GM06990 (cell line): ENCODE results near the gene FBXO15.

Experiments used
- DNase-seq: peaks from one replicate; pipeline ENCODE4 v3.0.0-alpha.2; 2011; ENCODE audit not compliant: insufficient read length; ENCODE audit errors: extremely low read depth
- H3K27me3 ChIP-seq: replicated peaks from 2 replicates; pipeline ENCODE4 v1.6.0; 2011; ENCODE audit warnings: low read length; ENCODE audit not compliant: control insufficient read depth, insufficient read depth
- H3K36me3 ChIP-seq: 2 replicates; pipeline ENCODE4 v1.5.1; 2011; ENCODE audit warnings: low read length; ENCODE audit not compliant: control insufficient read depth, insufficient read depth
- H3K4me3 ChIP-seq: replicated peaks from 2 replicates; pipeline ENCODE4 v1.5.1; 2011; ENCODE audit warnings: low read depth, mild to moderate bottlenecking, control low read depth, low read length
- CTCF ChIP-seq: IDR thresholded peaks from 2 replicates; pipeline ENCODE4 v1.5.1; 2011; ENCODE audit warnings: low read length, control low read depth, mild to moderate bottlenecking, inconsistent platforms; ENCODE audit not compliant: insufficient read depth, poor library complexity, severe bottlenecking

Gene FBXO15

GRCh38 chr18:74178884-74179283 lies 31.2 kb upstream of the FBXO15 start:
- no peak for TF ChIP-seq CTCF
- Histone ChIP-seq H3K36me3 (no peaks in the 10 kb centered on the region), H3K4me3 (no peak overlapping the region), H3K27me3 (peaks cover 2% of the 10 kb centered on the region)
- DNase-seq, result no peak

GRCh38 chr18:74175658-74176057 lies 28.0 kb upstream of the FBXO15 start:
- H3K27me3 ChIP-seq, result peaks cover 2% of the 10 kb centered on the region
- DNase-seq, result no peak
- H3K36me3 ChIP-seq, result no peaks in the 10 kb centered on the region
- no peak for TF ChIP-seq CTCF
- H3K4me3 ChIP-seq, result no peak overlapping the region

GRCh38 chr18:74173434-74173750 lies 25.8 kb upstream of the FBXO15 start:
- no peaks in the 10 kb centered on the region for H3K36me3 ChIP-seq
- TF ChIP-seq CTCF, result no peak

GRCh38 chr18:74172697-74173433 lies 25.2 kb upstream of the FBXO15 start:
- H3K27me3 ChIP-seq, result peaks cover 2% of the 10 kb centered on the region
- DNase-seq, result no peak
- no peak for TF ChIP-seq CTCF
- H3K36me3 ChIP-seq, result no peaks in the 10 kb centered on the region
- H3K4me3 ChIP-seq, result no peak overlapping the region

More at GRCh38 chr18:74173434-74173750, 25.8 kb upstream of the FBXO15 start:
- no peak overlapping the region for H3K4me3 ChIP-seq
- no peak for DNase-seq
- peaks cover 2% of the 10 kb centered on the region for H3K27me3 ChIP-seq

- peak overlapping the region; percentile 36; the same call in 1 of the 2 replicates for H3K4me3 ChIP-seq
- H3K36me3 ChIP-seq, result no peaks in the 10 kb centered on the region
- peaks cover 2% of the 10 kb centered on the region for H3K27me3 ChIP-seq
- no peak for DNase-seq
- no peak for TF ChIP-seq CTCF
Measured at GRCh38 chr18:74171910-74172606, 24.4 kb upstream of the FBXO15 start.

- DNase-seq, result no peak
- no peak overlapping the region for H3K4me3 ChIP-seq
- no peaks in the 10 kb centered on the region for H3K36me3 ChIP-seq
- H3K27me3 ChIP-seq, result no peaks in the 10 kb centered on the region
- no peak for TF ChIP-seq CTCF
Measured at GRCh38 chr18:74166386-74166785, 18.8 kb upstream of the FBXO15 start.
